ENCODE results near the gene L2HGDH. TPM values are rescaled to one million over a fixed set of nuclear protein-coding genes. Genes with fewer than 3 reads are reported as not detected.

L2HGDH gene
- total RNA-seq, 1 experiment from 2014 or later, result 16.9 TPM

DNA sequence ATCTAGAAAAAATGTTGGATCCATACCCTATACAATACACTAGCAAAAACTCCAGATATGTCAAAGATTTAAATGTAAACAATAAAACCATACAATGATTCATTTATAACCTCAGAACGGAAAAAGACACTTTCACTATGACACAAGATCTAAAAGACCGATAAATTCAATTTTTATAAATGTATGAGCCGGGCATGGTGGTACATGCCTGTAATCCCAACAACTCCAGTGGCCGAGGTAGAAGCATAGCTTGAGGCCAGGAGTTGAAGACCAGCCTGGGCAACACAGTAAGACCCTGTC lies 78.1 kb downstream of the L2HGDH start:
- TF ChIP-seq ELF1 (IDR thresholded peaks at IDR 0.05; ENCODE audit: borderline replicate concordance, low read depth), result no peak
- TF ChIP-seq, protein P1, sequence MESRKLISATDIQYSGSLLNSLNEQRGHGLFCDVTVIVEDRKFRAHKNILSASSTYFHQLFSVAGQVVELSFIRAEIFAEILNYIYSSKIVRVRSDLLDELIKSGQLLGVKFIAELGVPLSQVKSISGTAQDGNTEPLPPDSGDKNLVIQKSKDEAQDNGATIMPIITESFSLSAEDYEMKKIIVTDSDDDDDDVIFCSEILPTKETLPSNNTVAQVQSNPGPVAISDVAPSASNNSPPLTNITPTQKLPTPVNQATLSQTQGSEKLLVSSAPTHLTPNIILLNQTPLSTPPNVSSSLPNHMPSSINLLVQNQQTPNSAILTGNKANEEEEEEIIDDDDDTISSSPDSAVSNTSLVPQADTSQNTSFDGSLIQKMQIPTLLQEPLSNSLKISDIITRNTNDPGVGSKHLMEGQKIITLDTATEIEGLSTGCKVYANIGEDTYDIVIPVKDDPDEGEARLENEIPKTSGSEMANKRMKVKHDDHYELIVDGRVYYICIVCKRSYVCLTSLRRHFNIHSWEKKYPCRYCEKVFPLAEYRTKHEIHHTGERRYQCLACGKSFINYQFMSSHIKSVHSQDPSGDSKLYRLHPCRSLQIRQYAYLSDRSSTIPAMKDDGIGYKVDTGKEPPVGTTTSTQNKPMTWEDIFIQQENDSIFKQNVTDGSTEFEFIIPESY (IDR thresholded peaks at IDR 0.05; ENCODE audit: extremely low read depth, insufficient replicate concordance, low read length), result no peak
- no peak for TF ChIP-seq SRF (IDR thresholded peaks at IDR 0.05; ENCODE audit: low read depth)
- no peak for TF ChIP-seq ATF3 (IDR thresholded peaks at IDR 0.05)
- TF ChIP-seq JUND (IDR thresholded peaks at IDR 0.05), result no peak
- no peak for TF ChIP-seq YY1 (IDR thresholded peaks at IDR 0.05; ENCODE audit: extremely low read depth, insufficient replicate concordance, low read depth, low read length)
- no peak for TF ChIP-seq ZNF274 (IDR thresholded peaks at IDR 0.05; ENCODE audit: low read depth, low read length)
- TF ChIP-seq POLR2AphosphoS5 (IDR thresholded peaks at IDR 0.05; ENCODE audit: low read depth, low read length), result no peak
- TF ChIP-seq SP1 (IDR thresholded peaks at IDR 0.05; ENCODE audit: low read depth), result no peak
- TF ChIP-seq ZFX (IDR thresholded peaks at IDR 0.05), result no peak
- TF ChIP-seq, protein P2, sequence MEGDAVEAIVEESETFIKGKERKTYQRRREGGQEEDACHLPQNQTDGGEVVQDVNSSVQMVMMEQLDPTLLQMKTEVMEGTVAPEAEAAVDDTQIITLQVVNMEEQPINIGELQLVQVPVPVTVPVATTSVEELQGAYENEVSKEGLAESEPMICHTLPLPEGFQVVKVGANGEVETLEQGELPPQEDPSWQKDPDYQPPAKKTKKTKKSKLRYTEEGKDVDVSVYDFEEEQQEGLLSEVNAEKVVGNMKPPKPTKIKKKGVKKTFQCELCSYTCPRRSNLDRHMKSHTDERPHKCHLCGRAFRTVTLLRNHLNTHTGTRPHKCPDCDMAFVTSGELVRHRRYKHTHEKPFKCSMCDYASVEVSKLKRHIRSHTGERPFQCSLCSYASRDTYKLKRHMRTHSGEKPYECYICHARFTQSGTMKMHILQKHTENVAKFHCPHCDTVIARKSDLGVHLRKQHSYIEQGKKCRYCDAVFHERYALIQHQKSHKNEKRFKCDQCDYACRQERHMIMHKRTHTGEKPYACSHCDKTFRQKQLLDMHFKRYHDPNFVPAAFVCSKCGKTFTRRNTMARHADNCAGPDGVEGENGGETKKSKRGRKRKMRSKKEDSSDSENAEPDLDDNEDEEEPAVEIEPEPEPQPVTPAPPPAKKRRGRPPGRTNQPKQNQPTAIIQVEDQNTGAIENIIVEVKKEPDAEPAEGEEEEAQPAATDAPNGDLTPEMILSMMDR (IDR thresholded peaks at IDR 0.05 in 2 of 3, conservative IDR thresholded peaks at IDR 0.05 in 1 of 3; ENCODE audit: borderline replicate concordance in 1 of 3, insufficient read depth in 1 of 3, low read depth in 2 of 3, low read length in 2 of 3), result no peak
- TF ChIP-seq EGR1 (IDR thresholded peaks at IDR 0.05; ENCODE audit: low read depth), result no peak

More for the DNA sequence above, 78.1 kb downstream of the L2HGDH start:
- H3K79me2 ChIP-seq (ENCODE audit: insufficient read depth, low read length), result peaks cover 18% of the 10 kb centered on the region
- RAD21 ChIA-PET (ENCODE audit: low non-redundant PET in 1 of 2, low total read pairs in 2 of 2, uncharacterized antibody in 2 of 2, unreplicated experiment in 2 of 2), result no interaction called here
- H3K9ac ChIP-seq (ENCODE audit: low read length), result no peak overlapping the region
- no peaks in the 10 kb centered on the region for H3K9me2 ChIP-seq (ENCODE audit: insufficient read depth)
- H3K9me3 ChIP-seq (ENCODE audit: control insufficient read depth in 1 of 2, insufficient read depth in 1 of 2, low read depth in 1 of 2, low read length in 2 of 2), result no peaks in the 10 kb centered on the region; a peak in 1 of 4 replicates
- BruUV-seq (replicated peaks), result no TSS peak
- no peak overlapping the region for H3K27ac ChIP-seq (ENCODE audit: low read depth, low read length)
- intact Hi-C loops (cut with micrococcal nuclease), result no loop called here
- CTCF ChIA-PET, result no interaction called here
- no peak overlapping the region for H3K4me2 ChIP-seq (ENCODE audit: low read length)
- H4K20me1 ChIP-seq (ENCODE audit: insufficient read depth), result no peaks in the 10 kb centered on the region
- H3K4me1 ChIP-seq (ENCODE audit: control insufficient read depth in 1 of 2, insufficient read depth in 2 of 2, low read length in 2 of 2), result peaks cover 15 to 21% of the 10 kb centered on the region in 2 experiments; a peak in 3 of 4 replicates
- no peak for DNase-seq (ENCODE audit: low read depth, low spot score)
- no peaks in the 10 kb centered on the region for H3K27me3 ChIP-seq (ENCODE audit: insufficient read depth, low read length)
- no peaks in the 10 kb centered on the region for H3K36me3 ChIP-seq (ENCODE audit: control insufficient read depth in 1 of 2, insufficient read depth in 2 of 2, low read length in 2 of 2)
- no peak overlapping the region for H3K4me3 ChIP-seq (replicated peaks in 1 of 2; ENCODE audit: low read depth in 1 of 2, low read length in 2 of 2)
- no peak for ATAC-seq
- H2AFZ ChIP-seq (ENCODE audit: low read depth, low read length, poor library complexity, severe bottlenecking), result no peak overlapping the region
- POLR2A ChIA-PET, result no interaction called here

All from HCT116 (cell line).